Measurements from ENCODE around the gene HSPA12B. TPM values are rescaled to one million over a fixed set of nuclear protein-coding genes. Genes with fewer than 3 reads are reported as not detected.

HSPA12B gene, protein sequence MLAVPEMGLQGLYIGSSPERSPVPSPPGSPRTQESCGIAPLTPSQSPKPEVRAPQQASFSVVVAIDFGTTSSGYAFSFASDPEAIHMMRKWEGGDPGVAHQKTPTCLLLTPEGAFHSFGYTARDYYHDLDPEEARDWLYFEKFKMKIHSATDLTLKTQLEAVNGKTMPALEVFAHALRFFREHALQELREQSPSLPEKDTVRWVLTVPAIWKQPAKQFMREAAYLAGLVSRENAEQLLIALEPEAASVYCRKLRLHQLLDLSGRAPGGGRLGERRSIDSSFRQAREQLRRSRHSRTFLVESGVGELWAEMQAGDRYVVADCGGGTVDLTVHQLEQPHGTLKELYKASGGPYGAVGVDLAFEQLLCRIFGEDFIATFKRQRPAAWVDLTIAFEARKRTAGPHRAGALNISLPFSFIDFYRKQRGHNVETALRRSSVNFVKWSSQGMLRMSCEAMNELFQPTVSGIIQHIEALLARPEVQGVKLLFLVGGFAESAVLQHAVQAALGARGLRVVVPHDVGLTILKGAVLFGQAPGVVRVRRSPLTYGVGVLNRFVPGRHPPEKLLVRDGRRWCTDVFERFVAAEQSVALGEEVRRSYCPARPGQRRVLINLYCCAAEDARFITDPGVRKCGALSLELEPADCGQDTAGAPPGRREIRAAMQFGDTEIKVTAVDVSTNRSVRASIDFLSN
- total RNA-seq (2014; rRNA removed; shearing (Covaris generic)) = 0.21 TPM in 1 of 2 replicates, not detected in the other
- 0.16 and 0.21 TPM in 2 replicates for polyA plus RNA-seq (2015; cell fraction: cytosol; rRNA removed)
- 0.23 and 0.46 TPM in 2 replicates for polyA plus RNA-seq (2015; cell fraction: nucleus; rRNA removed)

DNA sequence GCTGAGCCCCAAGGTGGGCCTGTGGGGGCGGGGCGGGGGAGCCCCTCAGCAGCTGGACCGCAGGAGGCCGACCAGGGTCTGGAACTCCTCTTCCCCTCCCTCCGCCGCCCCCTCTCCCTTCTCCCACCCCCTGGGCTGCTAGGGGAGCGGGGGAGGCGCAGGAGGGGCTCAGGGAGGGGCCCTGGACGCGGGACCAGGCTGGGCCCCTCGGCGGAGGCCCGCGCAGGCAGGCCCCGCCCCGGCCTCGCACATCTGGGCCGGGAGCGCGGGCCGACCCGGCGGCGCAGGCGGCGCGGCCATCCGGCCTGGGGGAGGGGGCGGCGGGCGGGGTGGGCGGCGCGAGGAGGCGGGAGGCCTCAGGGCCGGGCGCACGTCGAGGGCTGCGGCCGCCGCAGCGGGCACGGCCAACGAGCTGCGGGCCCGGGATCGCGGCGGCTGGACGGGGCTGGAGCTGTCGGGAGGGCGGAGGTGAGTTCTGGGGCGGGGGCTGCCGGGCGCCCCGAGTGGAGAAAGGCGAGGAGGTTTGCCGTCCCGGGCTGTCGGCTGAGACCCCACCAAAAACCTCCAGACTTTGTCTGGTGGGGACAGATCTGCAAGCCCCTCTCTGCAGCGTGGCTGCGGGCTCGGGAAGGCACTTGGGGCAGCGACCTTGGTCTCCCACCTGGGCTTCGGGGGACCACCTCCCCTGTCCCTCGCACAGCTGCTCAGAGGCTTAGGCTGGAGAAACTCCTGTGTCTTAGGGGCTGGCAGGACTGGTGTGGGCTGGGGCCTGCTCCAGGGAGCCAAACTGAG is at the start of gene HSPA12B:
HSPA12B (plus strand) TSS at position 359 of the 792 bp plus-strand sequence. CDS start 5,990 bp downstream, outside the sequence.
- in situ Hi-C loops (cut with HindIII; ENCODE audit: low pct_unique_long_range_greater_than_20kb, low sequenced_read_pairs) = no loop called here
- no peak for DNase-seq (ENCODE audit: low read depth, low spot score)

DNA sequence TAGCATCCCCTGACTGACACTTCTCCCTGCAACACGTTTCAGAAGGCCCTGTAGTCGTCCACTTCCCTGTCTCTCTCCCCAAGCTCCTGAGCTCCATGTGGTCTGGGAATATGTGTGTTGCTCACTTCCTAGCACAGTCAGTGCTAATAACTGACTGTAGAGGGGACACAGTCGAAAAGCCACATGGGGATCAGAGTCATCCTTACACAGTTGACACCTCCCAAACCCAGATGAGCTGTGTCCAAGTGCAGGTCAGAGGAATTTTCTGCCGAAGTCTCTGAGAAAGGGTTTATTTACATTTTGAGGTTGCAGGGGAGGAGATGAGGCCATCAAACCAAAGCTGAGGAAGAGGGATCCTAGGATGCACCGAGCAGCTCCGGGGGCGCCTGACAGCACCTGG is 47.1 kb upstream of the HSPA12B start:
- in situ Hi-C loops (cut with HindIII; ENCODE audit: low pct_unique_long_range_greater_than_20kb, low sequenced_read_pairs) = no loop called here
- DNase-seq (ENCODE audit: low read depth, low spot score) = no peak

DNA sequence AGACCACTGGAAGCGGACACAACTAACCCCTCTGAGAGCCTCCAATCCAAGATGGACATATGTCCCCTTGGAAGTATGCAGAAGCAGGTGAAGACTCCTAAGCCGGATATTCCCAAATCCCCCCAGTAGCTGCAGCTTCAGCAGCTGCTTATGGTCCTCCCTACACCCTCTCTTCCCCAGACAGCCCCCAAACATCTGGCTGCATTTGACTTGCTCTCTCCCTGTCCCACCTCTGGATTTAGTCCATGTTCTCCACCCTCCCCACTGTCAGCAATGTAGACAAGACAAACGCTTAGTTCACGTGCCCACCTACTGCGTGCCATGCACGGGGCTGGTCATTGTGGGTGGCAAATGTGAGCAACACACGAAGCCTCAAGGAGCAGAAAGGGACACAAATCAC is 46.1 kb upstream of the HSPA12B start:
- DNase-seq (ENCODE audit: low read depth, low spot score) = no peak
- in situ Hi-C loops (cut with HindIII; ENCODE audit: low pct_unique_long_range_greater_than_20kb, low sequenced_read_pairs) = no loop called here

DNA sequence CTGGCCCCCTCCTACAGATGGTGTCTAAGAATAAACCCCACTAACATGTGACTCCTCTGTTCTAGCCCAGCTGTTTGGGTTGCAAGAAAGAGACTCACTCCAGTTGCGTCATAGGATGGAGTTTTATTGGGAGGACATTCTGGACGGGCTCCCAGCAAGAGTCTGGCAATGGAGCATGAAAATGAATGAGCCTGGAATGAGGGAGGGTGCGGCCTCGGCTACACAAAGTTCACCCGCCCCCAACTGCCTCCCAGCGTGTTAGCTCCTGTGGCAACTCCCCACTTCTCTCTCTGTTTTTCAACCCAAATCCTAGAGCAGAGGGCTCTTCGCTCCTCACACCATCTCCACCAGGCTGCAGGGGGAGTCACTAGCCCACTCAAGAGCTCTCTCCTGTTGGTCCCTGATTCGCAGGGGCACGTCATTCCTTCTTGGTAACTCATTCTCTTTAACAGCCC is 45.6 kb upstream of the HSPA12B start:
- in situ Hi-C loops (cut with HindIII; ENCODE audit: low pct_unique_long_range_greater_than_20kb, low sequenced_read_pairs) = no loop called here
- no peak for DNase-seq (ENCODE audit: low read depth, low spot score)

DNA sequence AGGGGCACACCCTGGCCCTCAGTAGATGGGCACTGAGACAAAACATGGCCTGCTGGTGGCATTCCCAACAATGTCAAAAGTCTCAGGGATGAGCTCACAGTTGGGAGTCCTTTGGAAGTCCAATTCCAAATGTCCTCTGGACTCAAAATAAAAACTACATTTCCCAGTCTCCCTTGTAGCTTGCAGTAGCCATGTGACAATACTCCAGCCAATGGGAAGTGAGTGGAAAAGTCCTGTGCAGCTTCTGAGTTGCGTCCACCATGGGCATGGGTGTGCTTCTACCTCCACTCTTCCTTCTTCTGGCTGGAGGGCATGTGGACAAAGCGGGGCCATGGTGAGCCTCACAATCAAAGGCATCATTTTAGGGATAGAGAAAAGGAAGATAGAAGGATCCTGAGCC is 44.8 kb upstream of the HSPA12B start:
- peak; percentile 76 for DNase-seq (ENCODE audit: low read depth, low spot score)
- in situ Hi-C loops (cut with HindIII; ENCODE audit: low pct_unique_long_range_greater_than_20kb, low sequenced_read_pairs) = no loop called here

DNA sequence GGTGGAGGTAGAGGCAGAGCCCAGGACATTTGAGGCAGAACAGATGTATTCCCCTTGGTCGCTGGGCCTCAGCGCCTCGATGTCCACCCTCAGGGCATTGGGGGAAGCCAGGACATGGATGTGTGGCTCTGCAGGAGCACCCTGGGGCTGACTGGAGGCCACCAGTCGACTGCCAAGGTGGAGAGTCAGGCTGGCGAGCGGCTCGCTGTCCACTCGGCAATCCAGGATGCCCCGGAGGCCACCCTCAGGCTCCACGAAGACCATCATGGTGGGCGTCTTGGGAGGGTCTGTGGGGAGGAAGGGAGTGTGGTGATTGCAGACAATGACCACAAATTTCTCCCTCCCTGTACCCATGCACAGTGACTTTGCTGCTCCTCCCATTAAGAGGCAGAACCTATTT is 42.5 kb upstream of the HSPA12B start:
- in situ Hi-C loops (cut with HindIII; ENCODE audit: low pct_unique_long_range_greater_than_20kb, low sequenced_read_pairs) = no loop called here
- no peak for DNase-seq (ENCODE audit: low read depth, low spot score)

DNA sequence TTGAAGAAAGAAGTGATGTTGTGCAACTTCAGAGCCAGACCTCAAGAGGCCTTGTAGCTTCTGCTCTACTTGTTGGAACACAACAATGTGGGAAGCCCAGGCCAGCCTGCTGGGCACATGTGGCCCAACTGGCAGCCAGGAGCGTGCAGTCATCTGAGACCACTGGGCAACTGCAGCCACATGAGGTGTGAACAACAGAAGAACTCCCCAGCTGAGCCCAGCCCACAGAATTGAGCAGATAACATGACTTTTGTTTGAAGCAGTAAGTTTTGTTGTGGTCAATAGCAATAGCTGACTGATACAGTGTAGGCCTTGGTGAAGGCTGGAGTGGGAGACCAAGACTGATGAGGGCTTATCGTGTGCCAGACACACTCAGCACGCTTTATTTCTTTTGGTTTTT is 42.1 kb upstream of the HSPA12B start:
- in situ Hi-C loops (cut with HindIII; ENCODE audit: low pct_unique_long_range_greater_than_20kb, low sequenced_read_pairs) = no loop called here

DNA sequence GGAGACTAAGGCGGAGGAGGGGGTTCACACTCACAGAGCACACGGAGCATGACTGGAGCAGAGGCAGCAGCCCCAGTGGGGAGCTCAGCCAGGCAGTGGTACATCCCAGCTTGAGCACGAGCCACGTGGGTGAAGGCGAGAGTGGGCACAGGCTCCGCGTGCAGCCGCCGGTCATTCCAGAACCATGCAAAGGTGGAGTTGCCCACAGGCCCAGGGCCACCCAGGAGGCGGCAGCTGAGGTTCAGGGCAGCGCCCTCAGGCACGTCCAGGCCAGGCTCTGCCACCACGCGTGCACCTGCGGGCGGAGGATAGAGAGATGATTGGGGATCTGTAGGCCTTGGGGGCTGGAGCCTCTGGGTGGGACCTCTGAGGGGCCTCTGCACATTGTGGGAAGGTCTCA is 41.2 kb upstream of the HSPA12B start:
- in situ Hi-C loops (cut with HindIII; ENCODE audit: low pct_unique_long_range_greater_than_20kb, low sequenced_read_pairs) = no loop called here
- no peak for DNase-seq (ENCODE audit: low read depth, low spot score)

More for the DNA sequence above, 42.1 kb upstream of the HSPA12B start:
- no peak for DNase-seq (ENCODE audit: low read depth, low spot score)

DNA sequence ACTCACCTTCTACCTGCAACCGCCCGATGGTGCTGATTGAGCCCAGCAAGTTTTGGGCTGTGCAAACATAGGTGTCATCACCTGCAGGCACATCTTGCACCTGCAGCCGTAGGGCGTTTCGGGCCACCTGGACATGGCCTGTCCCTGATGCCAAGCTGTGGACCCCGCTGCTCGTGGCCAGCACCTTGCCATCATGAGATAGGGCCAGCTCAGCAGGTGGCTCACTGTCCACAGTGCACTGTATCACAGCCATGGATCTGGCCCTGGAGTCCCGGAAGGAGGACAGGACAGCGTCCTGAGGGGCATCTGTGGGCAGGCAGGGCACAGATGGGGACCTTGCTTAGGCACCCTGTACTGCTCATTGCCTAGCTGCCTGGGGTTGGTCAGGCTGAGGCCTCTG is 40.6 kb upstream of the HSPA12B start:
- DNase-seq (ENCODE audit: low read depth, low spot score) = no peak
- in situ Hi-C loops (cut with HindIII; ENCODE audit: low pct_unique_long_range_greater_than_20kb, low sequenced_read_pairs) = no loop called here

DNA sequence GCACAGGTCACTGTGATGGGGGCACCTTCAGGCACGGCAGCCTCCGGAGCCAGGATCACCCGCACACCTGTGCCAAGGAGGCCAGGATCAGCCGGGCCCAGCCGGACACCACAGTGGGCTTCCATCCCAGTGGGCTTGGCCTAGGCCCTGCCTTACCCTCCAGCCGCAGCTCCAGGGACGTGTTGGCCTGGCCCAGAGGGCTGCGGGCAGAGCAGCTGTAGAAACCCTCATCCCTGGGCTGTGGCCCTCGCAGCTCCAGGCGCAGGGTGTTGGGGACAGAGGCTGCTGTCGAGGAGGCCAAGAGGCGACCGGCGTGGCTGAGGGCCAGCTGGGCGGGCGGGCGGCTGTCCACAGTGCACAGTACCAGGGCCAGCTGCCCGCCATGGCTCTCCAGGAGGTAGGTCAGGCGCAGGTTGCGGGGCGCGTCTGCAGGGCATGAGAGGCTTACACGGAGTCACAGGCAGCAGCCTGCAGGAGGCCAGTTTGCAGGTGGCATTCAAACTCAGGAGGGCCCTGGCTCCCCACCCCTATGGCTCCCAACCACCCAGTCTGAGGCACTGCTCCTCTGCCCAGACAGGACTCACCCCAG is 39.7 kb upstream of the HSPA12B start:
- no peak for DNase-seq (ENCODE audit: low read depth, low spot score)
- in situ Hi-C loops (cut with HindIII; ENCODE audit: low pct_unique_long_range_greater_than_20kb, low sequenced_read_pairs) = no loop called here

DNA sequence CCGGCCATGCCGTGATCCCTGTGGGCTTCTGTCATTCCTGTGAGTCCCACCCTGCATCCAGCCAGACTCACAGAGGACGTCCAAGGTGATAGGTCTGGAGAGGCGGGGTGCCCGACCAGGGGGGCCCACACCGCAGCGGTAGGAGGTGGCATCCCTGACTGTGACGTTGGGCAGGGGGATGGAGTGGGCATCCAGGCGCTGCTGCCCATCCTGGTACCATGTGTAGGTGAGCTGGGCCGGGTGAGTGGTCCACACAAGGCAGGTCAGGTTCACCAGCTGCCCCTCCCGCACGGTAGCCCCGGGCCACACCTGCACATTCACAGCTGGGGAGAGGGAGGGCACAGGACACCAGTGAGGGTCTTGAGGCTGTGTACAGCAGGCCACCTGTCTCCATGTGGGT is 39.1 kb upstream of the HSPA12B start:
- in situ Hi-C loops (cut with HindIII; ENCODE audit: low pct_unique_long_range_greater_than_20kb, low sequenced_read_pairs) = no loop called here
- DNase-seq (ENCODE audit: low read depth, low spot score) = no peak

DNA sequence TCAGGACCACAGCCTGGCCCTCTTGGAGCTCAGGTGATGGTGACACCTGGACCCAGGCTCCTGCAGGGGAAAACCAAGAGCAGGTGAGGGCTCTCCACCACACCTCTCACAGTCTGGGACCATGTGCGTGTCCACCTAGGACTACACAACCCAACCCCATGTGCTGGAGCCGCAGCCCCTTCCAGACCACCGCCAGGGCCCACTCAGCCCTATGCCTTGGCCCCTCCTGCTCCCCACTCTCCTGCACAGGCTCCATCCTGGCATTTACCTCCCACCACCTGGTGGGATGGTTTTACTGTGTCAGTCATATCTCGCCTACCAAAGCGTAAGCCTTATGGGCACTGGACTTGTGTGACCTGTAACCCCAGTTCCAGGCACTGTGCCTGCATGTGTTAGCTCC is 37.6 kb upstream of the HSPA12B start:
- in situ Hi-C loops (cut with HindIII; ENCODE audit: low pct_unique_long_range_greater_than_20kb, low sequenced_read_pairs) = no loop called here
- DNase-seq (ENCODE audit: low read depth, low spot score) = no peak

DNA sequence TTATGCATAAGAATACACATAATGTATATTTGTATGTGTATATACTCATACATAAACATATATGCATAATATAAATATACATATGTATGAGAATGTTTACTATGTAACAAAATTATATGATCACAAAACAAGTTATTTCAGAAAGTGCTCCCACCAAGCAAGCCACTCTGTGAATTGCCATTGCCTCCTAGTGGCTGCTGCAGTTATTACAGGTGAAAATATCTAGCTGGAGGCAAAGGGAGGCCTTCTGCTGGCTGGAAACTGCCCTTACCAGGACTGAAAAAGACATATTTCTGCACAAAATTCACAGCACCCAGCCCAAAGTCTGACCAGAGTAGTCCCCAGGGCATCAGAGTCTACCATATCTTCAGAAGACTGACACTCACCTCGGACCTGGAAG is 36.3 kb upstream of the HSPA12B start:
- DNase-seq (ENCODE audit: low read depth, low spot score) = peak; percentile 32
- in situ Hi-C loops (cut with HindIII; ENCODE audit: low pct_unique_long_range_greater_than_20kb, low sequenced_read_pairs) = no loop called here

DNA sequence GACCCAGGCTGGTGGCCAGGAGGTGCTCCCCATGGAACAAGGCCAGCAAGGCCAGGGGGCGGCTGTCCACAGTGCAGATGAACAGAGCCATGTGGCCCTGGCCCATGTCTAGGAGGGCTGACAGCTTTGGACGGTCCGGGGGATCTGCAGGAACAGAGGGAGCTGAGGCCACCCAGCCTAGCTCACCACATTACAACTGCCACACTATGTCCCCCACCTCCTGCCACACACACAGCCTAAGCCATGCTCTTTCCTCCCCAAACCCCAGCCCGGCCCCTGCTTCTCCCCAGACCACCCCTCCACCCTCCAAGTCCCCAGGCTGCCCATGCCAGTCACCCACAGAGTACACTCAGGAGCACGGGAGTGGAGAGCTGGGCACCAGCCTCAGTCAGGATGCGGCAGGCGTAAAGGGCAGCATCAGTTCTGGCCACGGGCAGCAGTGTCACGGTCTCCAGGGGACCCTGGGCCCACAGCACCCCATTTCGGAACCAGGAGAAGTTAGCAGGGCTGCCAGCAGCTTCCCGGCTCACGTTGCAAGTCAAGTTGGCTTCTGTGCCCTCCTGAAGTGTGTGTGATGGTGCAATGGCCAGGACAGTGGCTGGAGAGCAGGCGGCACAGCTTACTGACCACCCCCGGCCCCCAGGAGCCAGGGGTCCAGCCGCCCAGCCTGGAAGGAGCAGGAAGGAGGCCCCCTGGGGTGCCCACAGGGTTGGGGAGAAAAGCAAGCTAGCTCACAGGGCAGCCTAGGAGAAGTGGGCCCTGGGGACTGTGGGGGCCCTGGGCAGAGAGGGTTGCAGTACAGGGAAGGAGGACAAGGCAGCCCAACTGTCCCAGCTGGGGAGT is 35.5 kb upstream of the HSPA12B start:
- in situ Hi-C loops (cut with HindIII; ENCODE audit: low pct_unique_long_range_greater_than_20kb, low sequenced_read_pairs) = no loop called here

DNA sequence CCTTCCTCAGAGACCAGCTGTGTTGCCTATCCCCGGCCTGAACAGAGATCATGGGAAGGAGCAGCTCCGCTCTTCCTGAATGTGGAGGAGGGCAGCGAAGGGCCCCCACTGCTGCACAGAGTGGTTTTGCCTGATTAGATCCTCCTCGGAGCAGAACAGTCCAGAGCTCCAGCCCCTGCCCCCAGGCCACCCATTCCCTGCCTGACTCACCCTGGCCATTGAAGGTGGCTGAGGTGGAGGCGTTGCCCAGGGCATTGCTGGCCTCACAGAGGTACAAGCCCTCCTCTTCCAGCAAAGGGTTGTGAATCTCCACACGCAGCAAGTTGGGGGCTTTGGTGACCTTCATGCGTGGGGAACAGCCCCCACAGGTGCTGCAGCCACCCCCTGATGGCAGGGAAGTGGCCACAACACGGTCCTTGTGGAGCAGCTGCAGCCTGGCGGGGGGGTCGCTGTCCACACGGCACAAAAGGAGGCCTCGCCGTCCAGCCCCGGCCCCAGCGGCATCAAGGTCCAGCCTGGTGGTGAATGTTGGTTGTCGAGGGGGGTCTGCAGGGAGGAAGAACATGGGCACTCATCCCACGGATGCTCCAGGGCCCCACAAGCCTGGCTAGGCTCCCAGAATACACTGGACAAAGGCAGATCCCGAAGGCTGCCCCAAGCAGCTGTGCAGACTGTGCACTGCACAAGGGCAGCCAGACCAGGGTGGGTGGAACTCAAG is 34.7 kb upstream of the HSPA12B start:
- in situ Hi-C loops (cut with HindIII; ENCODE audit: low pct_unique_long_range_greater_than_20kb, low sequenced_read_pairs) = no loop called here
- DNase-seq (ENCODE audit: low read depth, low spot score) = no peak

More for the DNA sequence above, 35.5 kb upstream of the HSPA12B start:
- DNase-seq (ENCODE audit: low read depth, low spot score) = no peak

DNA sequence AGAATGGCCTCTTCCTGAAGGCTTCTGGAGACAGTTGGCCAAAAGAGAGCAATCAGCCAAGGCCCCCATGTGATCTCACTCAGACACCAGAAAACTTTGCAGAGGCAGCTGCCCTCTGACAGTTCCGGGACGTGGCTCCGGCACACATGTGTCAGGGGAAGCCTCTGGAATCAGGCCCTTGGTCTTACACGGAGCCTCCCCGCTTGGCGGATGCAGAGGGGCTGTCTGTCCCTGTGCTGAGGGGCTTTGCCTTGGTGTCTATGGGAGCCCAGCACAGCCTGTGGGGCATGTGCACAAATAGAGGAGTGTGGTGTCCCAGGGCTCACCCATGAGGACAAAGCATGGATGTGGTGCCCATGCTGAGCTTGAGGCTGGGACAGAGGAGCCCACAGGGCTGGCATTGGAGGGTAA is 33.9 kb upstream of the HSPA12B start:
- in situ Hi-C loops (cut with HindIII; ENCODE audit: low pct_unique_long_range_greater_than_20kb, low sequenced_read_pairs) = no loop called here
- DNase-seq (ENCODE audit: low read depth, low spot score) = no peak

All from SK-MEL-5 (cell line).